ENCODE measurements around the gene SYTL1. TPM values are rescaled to one million over a fixed set of nuclear protein-coding genes. Genes with fewer than 3 reads are reported as not detected.

Gene SYTL1
- total RNA-seq, 1 experiment from 2014 or later, result 75.9 TPM

DNA sequence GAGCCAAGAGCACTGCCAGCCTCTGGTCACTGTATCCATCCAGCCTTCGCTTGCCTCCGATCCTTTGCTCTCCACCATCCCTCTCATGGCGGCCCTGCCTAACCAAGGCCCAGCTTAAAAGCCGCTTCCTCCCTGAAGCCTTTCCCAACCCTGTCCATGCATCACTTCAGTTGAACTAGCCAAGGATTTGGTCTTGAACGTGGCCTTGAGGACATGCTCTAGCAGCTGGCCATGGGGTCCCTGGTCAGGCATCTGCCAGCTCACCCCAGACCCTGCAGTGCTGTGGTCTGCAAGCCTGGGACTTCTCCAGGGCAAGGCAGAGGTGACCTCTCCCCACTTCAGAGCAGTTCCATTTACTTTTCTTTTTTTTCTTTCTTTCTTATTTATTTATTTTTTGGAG, 5.1 kb upstream of the SYTL1 start (continued):
- TF ChIP-seq, protein P1, sequence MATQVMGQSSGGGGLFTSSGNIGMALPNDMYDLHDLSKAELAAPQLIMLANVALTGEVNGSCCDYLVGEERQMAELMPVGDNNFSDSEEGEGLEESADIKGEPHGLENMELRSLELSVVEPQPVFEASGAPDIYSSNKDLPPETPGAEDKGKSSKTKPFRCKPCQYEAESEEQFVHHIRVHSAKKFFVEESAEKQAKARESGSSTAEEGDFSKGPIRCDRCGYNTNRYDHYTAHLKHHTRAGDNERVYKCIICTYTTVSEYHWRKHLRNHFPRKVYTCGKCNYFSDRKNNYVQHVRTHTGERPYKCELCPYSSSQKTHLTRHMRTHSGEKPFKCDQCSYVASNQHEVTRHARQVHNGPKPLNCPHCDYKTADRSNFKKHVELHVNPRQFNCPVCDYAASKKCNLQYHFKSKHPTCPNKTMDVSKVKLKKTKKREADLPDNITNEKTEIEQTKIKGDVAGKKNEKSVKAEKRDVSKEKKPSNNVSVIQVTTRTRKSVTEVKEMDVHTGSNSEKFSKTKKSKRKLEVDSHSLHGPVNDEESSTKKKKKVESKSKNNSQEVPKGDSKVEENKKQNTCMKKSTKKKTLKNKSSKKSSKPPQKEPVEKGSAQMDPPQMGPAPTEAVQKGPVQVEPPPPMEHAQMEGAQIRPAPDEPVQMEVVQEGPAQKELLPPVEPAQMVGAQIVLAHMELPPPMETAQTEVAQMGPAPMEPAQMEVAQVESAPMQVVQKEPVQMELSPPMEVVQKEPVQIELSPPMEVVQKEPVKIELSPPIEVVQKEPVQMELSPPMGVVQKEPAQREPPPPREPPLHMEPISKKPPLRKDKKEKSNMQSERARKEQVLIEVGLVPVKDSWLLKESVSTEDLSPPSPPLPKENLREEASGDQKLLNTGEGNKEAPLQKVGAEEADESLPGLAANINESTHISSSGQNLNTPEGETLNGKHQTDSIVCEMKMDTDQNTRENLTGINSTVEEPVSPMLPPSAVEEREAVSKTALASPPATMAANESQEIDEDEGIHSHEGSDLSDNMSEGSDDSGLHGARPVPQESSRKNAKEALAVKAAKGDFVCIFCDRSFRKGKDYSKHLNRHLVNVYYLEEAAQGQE (IDR thresholded peaks at IDR 0.05; ENCODE audit: low read depth), result no peak
- TF ChIP-seq CEBPB (IDR thresholded peaks at IDR 0.05; ENCODE audit: low read depth) (no peak), EZH2phosphoT487 (IDR thresholded peaks at IDR 0.05; ENCODE audit: borderline replicate concordance) (no peak), ZFX (IDR thresholded peaks at IDR 0.05) (no peak), EGR1 (IDR thresholded peaks at IDR 0.05; ENCODE audit: low read depth) (no peak), FOSL1 (IDR thresholded peaks at IDR 0.05; ENCODE audit: low read depth) (no peak), CBX3 (IDR thresholded peaks at IDR 0.05; ENCODE audit: low read depth) (no peak)

GRCh38 chr1:27338751-27339150, 3.1 kb upstream of the SYTL1 start:
- no peak overlapping the region for H3K4me2 ChIP-seq (ENCODE audit: low read length)
- H3K4me3 ChIP-seq (replicated peaks in 1 of 2; ENCODE audit: low read depth in 1 of 2, low read length in 2 of 2), result no peak overlapping the region
- peaks cover 8 to 14% of the 10 kb centered on the region in 2 experiments; a peak in 2 of 4 replicates for H3K36me3 ChIP-seq (ENCODE audit: control insufficient read depth in 1 of 2, insufficient read depth in 2 of 2, low read length in 2 of 2)
- TF ChIP-seq RAD21 (IDR thresholded peaks at IDR 0.05; ENCODE audit: low read depth) (no peak), EZH2phosphoT487 (IDR thresholded peaks at IDR 0.05; ENCODE audit: borderline replicate concordance) (no peak), ZFX (IDR thresholded peaks at IDR 0.05) (no peak), CBX3 (IDR thresholded peaks at IDR 0.05; ENCODE audit: low read depth) (no peak), TCF7L2 (IDR thresholded peaks at IDR 0.05; ENCODE audit: borderline replicate concordance, extremely low read depth, insufficient read depth, insufficient read length) (no peak), ELF1 (IDR thresholded peaks at IDR 0.05; ENCODE audit: borderline replicate concordance, low read depth) (no peak), EZH2 (IDR thresholded peaks at IDR 0.05) (no peak), ZNF274 (IDR thresholded peaks at IDR 0.05; ENCODE audit: low read depth, low read length) (no peak), YY1 (IDR thresholded peaks at IDR 0.05; ENCODE audit: extremely low read depth, insufficient replicate concordance, low read depth, low read length) (no peak), SIN3A (IDR thresholded peaks at IDR 0.05; ENCODE audit: low read depth) (no peak), FOSL1 (IDR thresholded peaks at IDR 0.05; ENCODE audit: low read depth) (no peak)
- TF ChIP-seq, protein P2, sequence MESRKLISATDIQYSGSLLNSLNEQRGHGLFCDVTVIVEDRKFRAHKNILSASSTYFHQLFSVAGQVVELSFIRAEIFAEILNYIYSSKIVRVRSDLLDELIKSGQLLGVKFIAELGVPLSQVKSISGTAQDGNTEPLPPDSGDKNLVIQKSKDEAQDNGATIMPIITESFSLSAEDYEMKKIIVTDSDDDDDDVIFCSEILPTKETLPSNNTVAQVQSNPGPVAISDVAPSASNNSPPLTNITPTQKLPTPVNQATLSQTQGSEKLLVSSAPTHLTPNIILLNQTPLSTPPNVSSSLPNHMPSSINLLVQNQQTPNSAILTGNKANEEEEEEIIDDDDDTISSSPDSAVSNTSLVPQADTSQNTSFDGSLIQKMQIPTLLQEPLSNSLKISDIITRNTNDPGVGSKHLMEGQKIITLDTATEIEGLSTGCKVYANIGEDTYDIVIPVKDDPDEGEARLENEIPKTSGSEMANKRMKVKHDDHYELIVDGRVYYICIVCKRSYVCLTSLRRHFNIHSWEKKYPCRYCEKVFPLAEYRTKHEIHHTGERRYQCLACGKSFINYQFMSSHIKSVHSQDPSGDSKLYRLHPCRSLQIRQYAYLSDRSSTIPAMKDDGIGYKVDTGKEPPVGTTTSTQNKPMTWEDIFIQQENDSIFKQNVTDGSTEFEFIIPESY (IDR thresholded peaks at IDR 0.05; ENCODE audit: extremely low read depth, insufficient replicate concordance, low read length), result no peak
- TF ChIP-seq, protein P3, sequence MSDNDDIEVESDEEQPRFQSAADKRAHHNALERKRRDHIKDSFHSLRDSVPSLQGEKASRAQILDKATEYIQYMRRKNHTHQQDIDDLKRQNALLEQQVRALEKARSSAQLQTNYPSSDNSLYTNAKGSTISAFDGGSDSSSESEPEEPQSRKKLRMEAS (IDR thresholded peaks at IDR 0.05), result no peak
- TF ChIP-seq, protein P4, sequence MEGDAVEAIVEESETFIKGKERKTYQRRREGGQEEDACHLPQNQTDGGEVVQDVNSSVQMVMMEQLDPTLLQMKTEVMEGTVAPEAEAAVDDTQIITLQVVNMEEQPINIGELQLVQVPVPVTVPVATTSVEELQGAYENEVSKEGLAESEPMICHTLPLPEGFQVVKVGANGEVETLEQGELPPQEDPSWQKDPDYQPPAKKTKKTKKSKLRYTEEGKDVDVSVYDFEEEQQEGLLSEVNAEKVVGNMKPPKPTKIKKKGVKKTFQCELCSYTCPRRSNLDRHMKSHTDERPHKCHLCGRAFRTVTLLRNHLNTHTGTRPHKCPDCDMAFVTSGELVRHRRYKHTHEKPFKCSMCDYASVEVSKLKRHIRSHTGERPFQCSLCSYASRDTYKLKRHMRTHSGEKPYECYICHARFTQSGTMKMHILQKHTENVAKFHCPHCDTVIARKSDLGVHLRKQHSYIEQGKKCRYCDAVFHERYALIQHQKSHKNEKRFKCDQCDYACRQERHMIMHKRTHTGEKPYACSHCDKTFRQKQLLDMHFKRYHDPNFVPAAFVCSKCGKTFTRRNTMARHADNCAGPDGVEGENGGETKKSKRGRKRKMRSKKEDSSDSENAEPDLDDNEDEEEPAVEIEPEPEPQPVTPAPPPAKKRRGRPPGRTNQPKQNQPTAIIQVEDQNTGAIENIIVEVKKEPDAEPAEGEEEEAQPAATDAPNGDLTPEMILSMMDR (IDR thresholded peaks at IDR 0.05 in 2 of 3, conservative IDR thresholded peaks at IDR 0.05 in 1 of 3; ENCODE audit: borderline replicate concordance in 1 of 3, insufficient read depth in 1 of 3, low read depth in 2 of 3, low read length in 2 of 3), result no peak
- H3K9ac ChIP-seq (ENCODE audit: low read length), result no peak overlapping the region
- H3K9me3 ChIP-seq (ENCODE audit: control insufficient read depth in 1 of 2, insufficient read depth in 1 of 2, low read depth in 1 of 2, low read length in 2 of 2), result no peaks in the 10 kb centered on the region
- peaks cover 16% of the 10 kb centered on the region; the same call in 1 of the 2 replicates for H3K79me2 ChIP-seq (ENCODE audit: insufficient read depth, low read length)
- no peaks in the 10 kb centered on the region for H4K20me1 ChIP-seq (ENCODE audit: insufficient read depth)
- intact Hi-C loops (cut with micrococcal nuclease), result no loop called here
- ChIA-PET POLR2A (interaction anchor here (0.8 kb wide), 1 partner anchor 27 kb away, joined by 4 read pairs; no protein-coding TSS in a partner anchor), CTCF (interaction anchor here (0.7 kb wide), 1 partner anchor 56 kb away, joined by 5 read pairs; no protein-coding TSS in a partner anchor), RAD21 (ENCODE audit: low non-redundant PET in 1 of 2, low total read pairs in 2 of 2, uncharacterized antibody in 2 of 2, unreplicated experiment in 2 of 2) (no interaction called here)
- DNase-seq (ENCODE audit: low read depth, low spot score), result no peak
- peaks cover 20 to 46% of the 10 kb centered on the region in 2 experiments for H3K4me1 ChIP-seq (ENCODE audit: control insufficient read depth in 1 of 2, insufficient read depth in 2 of 2, low read length in 2 of 2)
- H3K9me2 ChIP-seq (ENCODE audit: insufficient read depth), result no peaks in the 10 kb centered on the region
- ATAC-seq, result no peak
- no peaks in the 10 kb centered on the region for H3K27me3 ChIP-seq (ENCODE audit: insufficient read depth, low read length)
- no peak overlapping the region for H2AFZ ChIP-seq (ENCODE audit: low read depth, low read length, poor library complexity, severe bottlenecking)
- H3K27ac ChIP-seq (ENCODE audit: low read depth, low read length), result no peak overlapping the region
- no TSS peak for BruUV-seq (replicated peaks)
